ENCODE results near the gene SRF.

The SRF gene

GRCh38 chr6:43147691-43148477 lies 23.2 kb upstream of the SRF start:
- DNase-seq (ENCODE audit: low read depth, low spot score): no peak

GRCh38 chr6:43149265-43149664 lies 21.8 kb upstream of the SRF start:
- no peak for DNase-seq (ENCODE audit: low read depth, low spot score)

- no peak for DNase-seq (ENCODE audit: low read depth, low spot score)
These were observed 20.9 kb upstream of the SRF start for GRCh38 chr6:43150051-43150751.

- DNase-seq (ENCODE audit: low read depth, low spot score): no peak
These were observed 11.5 kb upstream of the SRF start for GRCh38 chr6:43159599-43159998.

- no peak for DNase-seq (ENCODE audit: low read depth, low spot score)
These were observed 7.2 kb upstream of the SRF start for GRCh38 chr6:43163899-43164298.

- DNase-seq (ENCODE audit: low read depth, low spot score): no peak
These were observed 595 bp upstream of the SRF start for GRCh38 chr6:43170417-43170930.

GRCh38 chr6:43171707-43172103 lies 636 bp downstream of the SRF start:
- no peak for DNase-seq (ENCODE audit: low read depth, low spot score)

- DNase-seq (ENCODE audit: low read depth, low spot score): no peak
These were observed 1.3 kb downstream of the SRF start for GRCh38 chr6:43172104-43173007.

GRCh38 chr6:43173591-43174262 lies 2.7 kb downstream of the SRF start:
- no peak for DNase-seq (ENCODE audit: low read depth, low spot score)

- DNase-seq (ENCODE audit: low read depth, low spot score): peak; percentile 96
These were observed 3.4 kb downstream of the SRF start for GRCh38 chr6:43174263-43175112.

- no peak for DNase-seq (ENCODE audit: low read depth, low spot score)
These were observed 4.8 kb downstream of the SRF start for GRCh38 chr6:43175676-43176422.

GRCh38 chr6:43176423-43176786 lies 5.3 kb downstream of the SRF start:
- DNase-seq (ENCODE audit: low read depth, low spot score): no peak

- no peak for DNase-seq (ENCODE audit: low read depth, low spot score)
These were observed 7.1 kb downstream of the SRF start for GRCh38 chr6:43178150-43178549.

GRCh38 chr6:43178951-43179830 lies 8.1 kb downstream of the SRF start:
- no peak for DNase-seq (ENCODE audit: low read depth, low spot score)

GRCh38 chr6:43180058-43180457 lies 9.0 kb downstream of the SRF start:
- DNase-seq (ENCODE audit: low read depth, low spot score): no peak

GRCh38 chr6:43180985-43181384 lies 9.9 kb downstream of the SRF start:
- no peak for DNase-seq (ENCODE audit: low read depth, low spot score)

GRCh38 chr6:43181621-43181941 lies 10.5 kb downstream of the SRF start:
- DNase-seq (ENCODE audit: low read depth, low spot score): no peak

- DNase-seq (ENCODE audit: low read depth, low spot score): peak; percentile 33
These were observed 11.1 kb downstream of the SRF start, which contains the start of gene CUL9 for GRCh38 chr6:43181942-43182860. CUL9 (plus strand) TSS chr6:43182196; CDS start chr6:43184311, 2,115 bp downstream.
